ENCODE measurements around the gene LPCAT1.

The LPCAT1 gene

DNA sequence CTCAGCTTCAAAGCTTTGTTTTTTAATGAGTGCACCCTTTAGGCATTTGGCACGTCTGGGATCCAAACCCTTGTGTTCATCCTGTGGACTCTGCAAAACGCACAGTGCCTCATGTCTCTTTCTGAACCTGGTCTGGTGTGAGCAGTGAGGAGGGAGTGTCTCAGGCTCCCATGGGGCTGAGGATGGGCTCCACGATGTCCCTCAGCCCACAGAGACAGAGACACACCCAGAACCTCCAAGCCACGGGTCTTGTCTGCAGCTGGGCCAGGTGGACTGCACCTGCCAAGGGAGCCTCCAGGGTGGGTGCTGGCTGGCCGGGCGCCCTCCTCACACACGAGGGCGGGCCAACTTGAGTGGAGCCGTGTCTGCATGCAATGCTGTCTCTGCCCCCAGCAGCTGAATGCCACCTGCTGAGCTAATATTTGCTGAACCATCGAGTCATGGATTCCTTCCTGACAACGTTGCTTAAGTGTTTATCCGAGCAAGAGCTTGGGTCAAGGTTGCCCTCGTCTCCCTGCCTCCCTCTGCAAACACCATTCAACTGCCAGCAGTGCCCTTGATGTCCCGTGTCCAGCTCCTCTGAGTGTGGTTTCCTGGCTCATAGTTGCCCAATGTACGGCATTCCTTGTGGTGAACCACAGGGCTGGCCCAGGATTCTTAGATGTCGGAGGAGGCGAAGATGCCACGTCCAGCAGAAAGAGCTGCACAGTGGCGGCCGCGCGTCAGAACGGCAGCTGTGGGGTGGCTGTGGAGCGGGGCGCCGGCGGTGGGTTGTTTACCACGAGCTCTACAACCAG is 31.4 kb upstream of the LPCAT1 start:
- DNase-seq: no peak

DNA sequence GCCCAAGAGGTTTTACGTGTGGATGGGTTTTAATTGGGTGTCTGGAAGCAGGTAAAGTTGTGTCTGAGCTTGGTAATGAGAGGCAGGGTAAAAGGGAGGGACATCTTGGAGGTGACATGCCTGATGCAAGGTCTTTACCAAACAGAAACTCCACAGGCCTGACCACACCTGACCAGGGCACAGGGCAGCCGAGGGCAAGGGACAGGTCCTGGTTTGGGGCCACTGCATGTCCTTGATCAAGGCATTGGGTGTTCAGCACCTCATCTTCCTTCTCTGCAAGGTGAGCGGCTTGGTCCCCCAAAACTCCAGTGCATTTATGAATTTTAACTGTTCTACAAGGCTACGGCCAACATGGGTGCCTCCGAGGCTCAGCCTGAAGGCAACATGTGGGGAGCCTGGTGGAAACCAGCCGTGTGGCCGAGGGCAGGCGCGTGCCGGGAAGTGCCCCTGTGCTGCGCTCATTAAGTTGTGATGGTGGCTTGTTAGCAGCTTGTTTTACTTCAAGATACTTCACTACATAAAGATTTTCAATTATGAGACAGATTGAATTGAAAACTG is 30.7 kb upstream of the LPCAT1 start:
- no peak for DNase-seq

GRCh38 chr5:1553539-1554409 is 30.0 kb upstream of the LPCAT1 start:
- no peak for DNase-seq

DNA sequence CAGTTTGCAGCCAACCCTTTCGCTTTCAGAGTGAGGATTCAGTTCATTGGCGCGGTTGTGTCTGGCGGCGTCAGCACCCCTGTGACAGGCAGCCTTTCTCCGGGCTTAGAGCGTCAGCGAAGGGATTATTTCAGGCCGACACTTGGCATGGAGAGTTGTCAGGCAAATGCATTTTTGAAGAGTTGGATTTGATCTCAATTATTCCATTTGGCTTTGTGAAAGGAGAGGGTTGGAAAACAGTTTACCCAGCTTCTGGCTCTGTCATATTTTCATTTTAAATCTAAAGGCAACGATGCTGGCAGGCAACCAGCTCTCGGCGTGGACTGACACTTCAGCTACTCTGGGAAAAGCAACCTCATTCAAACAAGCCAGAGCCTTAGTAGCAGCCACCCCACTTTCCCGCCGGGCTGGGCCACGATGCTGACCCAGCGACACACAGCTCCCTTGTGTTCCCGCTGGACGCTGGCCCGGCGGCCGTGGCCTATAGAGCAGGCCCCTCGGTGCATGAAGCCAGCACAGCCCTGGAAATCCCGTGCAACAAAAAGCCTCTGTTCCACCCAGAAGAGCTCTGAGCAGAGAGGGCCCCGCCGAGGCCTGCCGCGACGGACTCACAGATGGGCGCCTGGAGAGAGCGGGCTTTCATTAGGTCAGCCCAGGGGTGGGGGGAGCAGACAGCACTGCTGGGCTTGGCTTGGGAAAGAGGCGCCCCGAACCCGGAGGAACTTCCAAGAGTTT is 28.9 kb upstream of the LPCAT1 start:
- DNase-seq: no peak

GRCh38 chr5:1551426-1552301 is 27.9 kb upstream of the LPCAT1 start:
- no peak for DNase-seq

DNA sequence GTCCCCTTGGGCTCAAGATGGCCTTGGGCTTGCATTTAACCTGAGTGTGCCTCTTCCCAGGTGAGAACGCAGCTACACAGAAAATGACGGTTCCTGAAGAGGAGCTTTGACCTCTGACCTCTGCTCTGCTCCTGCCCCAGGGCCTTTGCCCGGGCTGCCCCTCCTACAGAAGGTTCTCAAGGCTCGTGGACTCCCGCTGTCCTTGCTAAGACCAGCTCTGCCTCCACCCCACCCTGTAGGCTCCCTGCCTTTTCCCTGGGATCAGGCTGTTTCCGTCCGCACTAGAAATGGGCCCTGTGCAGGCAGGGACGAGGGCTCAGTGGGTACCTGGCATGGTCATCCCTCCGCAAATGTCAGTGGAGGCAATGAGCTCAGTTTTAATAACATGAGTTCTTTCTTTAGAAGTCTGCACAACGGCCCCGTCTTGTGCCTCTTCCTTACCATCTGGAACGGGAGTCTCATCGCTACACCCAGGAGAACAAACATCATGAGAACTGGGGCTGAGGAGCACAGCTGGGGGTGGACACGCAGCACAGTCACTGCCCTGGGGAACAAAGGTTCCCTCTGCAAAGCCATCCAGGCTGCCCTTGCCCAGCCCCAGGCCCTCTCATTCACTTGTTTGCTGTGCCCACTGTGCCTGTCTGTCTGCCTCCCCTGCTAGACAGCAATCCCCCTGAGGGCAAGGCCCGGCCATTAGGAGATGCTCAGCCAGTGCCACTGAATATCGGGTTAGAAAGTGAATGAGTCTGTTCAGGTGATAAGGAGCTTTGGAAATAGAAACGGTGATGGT is 26.7 kb upstream of the LPCAT1 start:
- DNase-seq: no peak

DNA sequence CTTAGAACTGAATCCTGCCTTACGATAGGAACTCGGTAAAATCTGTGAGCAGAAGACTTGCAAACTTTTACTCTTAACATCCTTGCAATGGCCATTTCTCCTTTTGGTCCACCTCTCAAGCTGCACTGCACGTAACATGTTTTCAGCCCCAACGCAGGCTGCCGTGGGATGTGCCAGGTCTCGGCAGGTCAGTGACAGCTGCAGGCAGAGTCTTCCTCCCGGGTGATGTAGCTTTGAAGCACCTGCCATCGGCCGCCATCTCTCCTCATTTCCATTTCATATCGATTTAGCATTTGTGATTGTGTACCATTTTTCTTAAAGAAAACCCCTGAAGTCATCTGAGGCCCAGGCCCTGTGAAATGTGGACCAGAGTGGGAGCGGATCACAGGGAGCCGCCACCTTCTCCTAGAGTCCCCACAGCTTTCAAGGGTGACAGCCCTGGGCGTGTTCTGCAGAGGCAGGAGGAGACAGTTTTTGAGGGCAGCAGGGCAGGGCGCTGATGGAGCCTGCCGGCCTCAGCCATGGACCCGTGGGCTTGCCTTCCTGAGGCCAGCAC is 25.8 kb upstream of the LPCAT1 start:
- DNase-seq: no peak

- no peak for DNase-seq
Observed at GRCh38 chr5:1548702-1549474, 25.1 kb upstream of the LPCAT1 start.

- no peak for DNase-seq
Observed at GRCh38 chr5:1547655-1548054, 23.9 kb upstream of the LPCAT1 start.

GRCh38 chr5:1547236-1547635 is 23.5 kb upstream of the LPCAT1 start:
- no peak for DNase-seq

- no peak for DNase-seq
Observed at GRCh38 chr5:1546556-1546955, 22.8 kb upstream of the LPCAT1 start.

DNA sequence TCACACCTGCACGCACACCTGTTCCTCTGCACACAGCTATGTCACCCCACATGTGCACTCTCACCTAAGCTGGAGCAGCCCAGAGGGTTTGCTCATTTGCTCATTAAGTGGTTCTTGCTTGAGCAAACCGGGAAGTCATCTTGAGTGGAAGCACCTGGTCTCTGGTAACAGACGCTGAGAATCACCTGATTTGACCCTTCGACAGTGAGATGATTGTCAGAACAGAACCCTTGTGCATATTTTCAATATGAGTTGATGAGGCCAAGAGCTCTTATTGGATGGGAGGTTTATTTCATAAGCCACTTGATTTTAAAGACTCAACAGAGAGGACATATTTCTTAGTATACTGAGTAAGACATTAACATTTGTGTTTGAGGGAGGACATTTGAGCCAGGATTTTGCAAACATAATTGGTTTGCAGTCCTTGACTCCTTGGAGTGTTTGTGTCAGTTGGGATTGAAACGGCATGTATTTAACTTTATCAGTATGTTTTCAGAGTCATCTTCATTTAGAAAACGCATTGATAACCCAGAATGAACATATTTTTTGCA is 22.1 kb upstream of the LPCAT1 start:
- DNase-seq: no peak

DNA sequence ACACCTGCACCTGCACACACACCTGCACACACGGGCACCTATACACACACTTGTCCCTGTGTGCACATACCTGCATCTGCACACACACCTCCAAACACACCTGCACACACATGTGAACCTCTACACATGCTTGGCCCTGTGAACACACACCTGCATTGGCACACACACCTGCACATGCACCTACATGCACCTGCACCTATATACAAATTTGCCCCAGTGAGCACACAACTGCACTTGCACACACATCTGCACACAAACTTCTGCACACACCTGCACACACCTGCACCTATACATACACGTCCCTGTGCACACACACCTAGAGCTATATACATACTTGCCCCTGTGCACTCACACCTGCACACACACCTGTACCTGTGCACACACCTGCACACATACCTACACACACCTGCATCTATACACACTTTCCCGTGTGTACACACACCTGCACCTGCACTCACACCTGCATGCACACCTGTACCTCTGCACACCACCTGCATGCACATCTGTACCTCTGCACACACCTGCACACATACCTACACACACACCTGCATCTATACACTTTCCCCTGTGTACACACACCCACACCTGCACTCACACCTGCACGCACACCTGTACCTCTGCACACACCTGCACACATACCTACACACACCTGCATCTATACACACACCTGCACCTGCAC is 21.5 kb upstream of the LPCAT1 start:
- DNase-seq: no peak

DNA sequence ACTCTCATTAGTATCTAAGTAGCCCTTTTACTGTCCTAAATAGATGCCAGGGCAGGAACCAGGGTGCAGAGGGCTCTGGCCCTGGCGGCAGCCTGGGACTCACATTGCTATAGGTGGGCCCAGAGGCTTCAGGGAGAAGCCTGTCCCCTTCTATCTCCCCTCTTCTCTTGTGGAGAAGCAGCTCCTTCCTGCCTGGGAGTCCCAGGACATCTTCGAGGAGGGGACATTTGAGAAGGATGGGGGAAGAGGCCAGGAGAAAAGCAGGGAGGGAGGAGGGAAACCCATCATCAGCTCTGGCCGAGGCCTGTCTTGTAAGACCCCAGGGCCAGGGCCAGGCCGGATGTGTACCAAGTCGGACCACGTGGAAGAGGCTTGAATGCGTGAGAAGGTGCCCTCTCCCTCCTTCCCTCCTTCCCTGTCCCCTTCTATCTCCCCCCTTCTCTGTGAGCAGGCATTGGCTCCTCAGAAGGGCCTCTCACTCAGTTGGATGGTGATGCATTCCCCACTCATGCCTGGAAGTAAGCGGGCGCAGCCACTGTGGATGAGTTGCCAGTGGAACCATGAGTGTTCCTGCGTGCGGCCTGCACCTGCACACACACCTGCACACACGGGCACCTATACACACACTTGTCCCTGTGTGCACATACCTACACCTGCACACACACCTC is 20.7 kb upstream of the LPCAT1 start:
- DNase-seq: no peak

DNA sequence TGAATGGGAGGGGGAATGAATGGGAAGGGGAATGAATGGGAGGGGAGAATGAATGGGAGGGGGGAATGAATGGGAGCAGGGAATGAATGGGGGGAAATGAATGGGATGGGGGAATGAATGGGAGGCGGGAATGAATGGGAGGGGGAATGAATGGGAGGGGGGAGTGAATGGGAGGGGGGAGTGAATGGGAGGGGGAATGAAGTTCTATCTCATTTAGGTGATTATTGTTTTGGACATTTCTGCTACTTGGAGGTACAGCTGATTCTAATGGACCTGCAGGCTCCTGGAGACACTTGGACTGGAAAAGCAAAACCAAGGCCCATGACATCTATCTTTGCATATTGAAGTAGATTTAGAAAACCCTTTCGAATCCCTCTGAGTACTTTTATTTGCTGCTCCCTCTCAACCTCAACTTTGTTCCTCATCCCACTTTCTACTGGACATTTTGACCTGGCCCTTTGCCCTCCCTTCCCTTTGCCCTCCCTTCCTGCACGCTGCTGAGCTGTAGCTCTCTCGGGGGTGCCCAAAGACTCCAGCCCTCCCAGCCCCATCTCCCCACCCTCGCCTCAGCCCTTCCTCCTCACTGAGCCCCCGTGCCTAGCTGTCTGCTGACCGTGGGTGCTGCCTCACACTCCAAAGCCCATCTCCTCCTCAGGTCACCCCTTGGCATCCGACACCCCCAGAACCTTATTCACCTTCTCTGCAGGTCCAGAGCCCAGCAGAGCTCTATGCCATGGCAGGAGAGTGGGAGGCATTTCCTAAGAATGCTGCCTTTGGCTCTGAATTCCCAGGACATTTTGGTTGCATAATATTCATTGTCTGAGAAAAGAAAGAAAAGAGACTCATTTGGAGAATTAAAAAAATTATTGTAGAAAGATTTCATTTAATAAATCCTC is 19.9 kb upstream of the LPCAT1 start:
- no peak for DNase-seq

DNA sequence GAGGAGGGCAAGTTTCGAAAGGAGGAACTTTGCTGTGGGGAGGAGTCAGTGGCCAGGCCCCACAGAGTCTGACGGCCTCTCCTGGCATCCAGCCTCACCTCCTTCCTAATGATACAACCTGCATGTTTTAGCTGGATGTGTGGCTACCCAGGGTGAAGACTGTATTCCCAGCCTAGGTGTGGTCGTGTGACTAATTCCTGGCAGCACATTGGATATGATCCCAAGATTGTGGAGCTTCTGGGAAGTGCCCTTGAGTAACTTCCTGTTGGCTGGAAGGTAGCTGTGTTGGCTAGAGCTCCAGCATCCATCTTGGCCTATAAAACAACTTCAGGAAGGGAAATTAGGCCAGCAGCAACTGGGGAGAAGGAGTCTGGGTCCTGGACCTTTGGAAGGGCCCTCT is 19.0 kb upstream of the LPCAT1 start:
- DNase-seq: no peak

DNA sequence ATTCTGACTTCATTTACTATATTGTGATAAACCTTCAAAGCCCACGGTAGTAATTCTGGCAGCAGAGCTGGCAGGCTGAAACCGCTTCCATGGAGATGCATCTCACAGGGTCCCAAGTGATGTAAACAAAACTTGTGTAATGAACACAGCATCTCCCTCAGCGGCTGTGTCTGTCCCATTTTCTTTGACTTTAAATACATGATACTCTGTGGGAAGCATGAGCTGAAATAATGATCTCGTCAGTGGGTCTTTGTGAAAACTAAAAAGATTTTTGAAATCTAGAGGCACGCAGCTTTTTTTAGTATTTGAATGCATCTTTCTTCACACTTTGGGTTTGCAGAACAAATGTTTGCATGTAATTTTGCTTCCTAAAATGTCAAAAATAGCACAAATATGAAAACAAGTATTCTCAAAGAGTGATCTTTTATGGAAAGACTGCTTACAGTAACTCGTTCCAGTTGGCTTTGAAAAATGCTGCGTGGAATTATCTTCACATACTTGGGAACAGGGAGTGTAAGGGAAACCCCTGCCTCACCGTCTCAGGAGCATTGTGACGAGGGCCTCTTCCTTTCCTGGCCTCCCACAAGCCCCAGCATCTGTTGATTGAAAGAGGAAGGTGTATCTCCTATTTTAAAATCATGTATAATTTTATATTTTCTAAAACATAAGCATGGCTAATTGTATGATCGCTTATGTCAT is 18.1 kb upstream of the LPCAT1 start:
- no peak for DNase-seq

Measured in activated CD4-positive, CD25-positive, alpha-beta regulatory T cell treated with anti-CD3 and anti-CD28 coated beads, Interleukin-2, amount 50 U/mL, for 72 hours (primary cell).